CD4-positive, alpha-beta T cell treated with Interleukin-4 for 4 hours (primary cell): ENCODE measurements around the gene TEKTIP1.
A peak's percentile ranks its signal among the peaks of the same experiment; 100 is the strongest.

Experiments used
- DNase-seq: peaks from one replicate; pipeline ENCODE4 v3.0.0-alpha.2; 2020

TEKTIP1 gene

GRCh38 chr19:3538258-3538929 lies 580 bp upstream of the TEKTIP1 start:
- no peak for DNase-seq

GRCh38 chr19:3539756-3540118 lies 763 bp downstream of the TEKTIP1 start:
- no peak for DNase-seq

DNA sequence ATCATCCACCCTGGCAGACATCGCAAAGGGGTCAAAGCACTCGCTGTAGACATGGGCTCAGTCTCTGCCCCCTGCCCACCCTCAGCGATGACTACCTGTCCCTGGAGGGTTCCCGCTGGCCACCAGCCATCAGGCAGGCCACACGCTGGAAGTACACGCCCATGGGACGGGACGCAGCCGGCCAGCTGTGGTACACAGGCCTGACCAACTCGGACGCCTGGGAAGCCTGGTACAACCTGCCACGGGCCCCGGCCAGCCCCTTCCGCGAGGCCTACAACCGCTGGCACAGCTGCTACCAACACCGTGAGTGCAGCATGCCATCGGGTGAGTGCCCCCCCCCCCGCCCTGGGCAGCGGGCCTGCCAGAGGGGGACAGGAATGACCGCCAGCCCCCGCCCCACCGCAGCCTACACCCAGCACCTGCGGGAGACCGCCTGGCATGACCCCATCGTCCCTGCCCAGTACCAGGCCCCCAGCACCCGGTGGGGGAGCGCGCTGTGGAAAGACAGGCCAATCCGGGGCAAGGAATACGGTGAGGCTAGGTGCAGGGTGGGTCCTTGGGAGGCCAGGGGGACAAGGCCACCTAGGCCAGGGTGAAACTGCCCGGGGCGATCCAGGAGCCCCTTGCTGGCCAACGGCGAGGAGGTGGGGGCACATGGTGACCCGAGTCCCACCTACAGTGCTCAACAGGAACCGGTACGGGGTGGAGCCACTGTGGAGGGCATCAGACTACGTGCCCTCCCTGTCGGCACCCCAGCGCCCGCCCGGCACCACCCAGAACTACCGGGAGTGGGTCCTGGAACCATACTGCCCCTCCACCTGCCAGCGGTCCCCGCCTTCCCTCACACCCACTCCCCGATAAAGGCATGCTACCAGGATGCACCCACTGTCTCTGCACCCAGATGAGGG lies 4.4 kb downstream of the TEKTIP1 start:
- DNase-seq, result no peak

DNA sequence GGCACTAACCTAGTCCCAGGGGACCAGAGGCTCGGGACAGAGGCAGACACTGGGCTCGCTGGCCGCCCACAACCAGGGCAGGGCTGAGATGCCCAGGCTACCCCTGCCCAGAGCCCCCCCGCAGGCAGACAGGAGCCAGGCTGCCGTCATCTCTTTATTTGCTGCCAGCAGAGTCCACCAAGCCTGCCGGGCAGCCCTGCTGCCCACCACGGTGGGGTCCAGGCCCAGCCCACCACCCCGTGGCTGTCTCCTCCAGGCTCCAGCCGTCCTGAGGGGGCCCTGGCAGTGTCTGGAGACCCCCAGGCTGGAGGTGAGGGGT lies 5.0 kb downstream of the TEKTIP1 start:
- no peak for DNase-seq

DNA sequence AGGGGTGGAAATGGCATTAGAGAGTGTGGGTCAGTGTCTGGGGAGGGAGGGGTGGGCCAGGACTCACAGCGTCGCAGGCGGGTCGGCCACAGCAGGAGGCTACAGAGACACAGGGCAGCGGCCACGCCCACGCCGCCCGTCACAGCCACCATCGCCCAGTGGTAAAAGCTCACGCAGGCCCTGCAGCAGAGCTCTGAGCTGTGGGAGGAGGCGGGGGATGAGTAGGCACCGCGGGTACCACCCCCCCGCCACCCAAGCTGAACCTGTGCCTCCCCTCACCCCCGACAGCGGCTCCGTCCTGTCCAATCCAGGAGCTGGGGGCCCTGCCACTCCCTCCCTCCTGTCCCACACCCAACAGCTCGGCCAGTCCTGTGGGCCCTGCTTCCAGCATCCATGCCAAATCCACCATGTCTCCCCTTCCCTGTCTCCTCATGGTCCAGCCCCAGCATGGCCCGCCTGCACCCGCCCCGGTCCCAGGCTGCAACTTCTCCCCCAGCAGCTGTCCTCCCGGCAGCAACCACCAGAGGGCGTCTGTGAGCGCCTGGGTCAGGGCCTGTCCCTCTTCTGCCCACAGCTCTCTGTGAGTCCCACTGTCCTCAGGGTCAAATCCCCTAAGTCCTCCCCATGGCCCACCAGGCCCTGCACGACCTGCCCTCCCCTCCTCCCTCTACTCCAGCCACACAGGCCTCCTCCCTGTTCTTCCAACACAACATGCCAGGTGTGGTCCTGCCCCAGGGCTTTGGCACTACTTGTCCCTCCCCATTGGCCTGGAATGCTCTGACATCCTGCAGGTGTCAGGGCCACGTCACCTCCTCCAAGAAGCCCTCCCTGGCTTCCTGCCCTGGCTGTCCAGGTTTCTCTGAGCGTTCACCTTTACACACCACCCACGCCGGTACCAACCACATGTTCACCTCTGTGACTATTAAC lies 6.0 kb downstream of the TEKTIP1 start:
- peak; percentile 55 for DNase-seq

DNA sequence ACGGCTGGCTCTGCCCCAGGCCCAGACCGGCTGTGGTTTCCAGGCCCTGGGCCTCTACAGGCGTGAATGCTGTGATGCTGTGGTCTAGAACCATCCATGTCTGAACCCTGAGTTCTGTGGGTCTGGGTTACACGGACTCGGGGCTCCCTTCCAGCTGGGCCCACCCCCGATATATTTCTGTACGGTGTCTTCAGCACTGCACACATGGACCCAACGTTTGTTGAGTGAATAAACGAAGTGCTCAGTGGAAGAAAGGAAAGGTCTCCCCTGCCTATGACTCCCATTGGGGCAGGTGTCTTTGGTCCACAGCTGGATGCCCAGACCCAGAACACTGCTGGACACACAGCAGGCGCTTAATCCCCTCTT lies 6.7 kb downstream of the TEKTIP1 start:
- no peak for DNase-seq

GRCh38 chr19:3546119-3546518 lies 7.1 kb downstream of the TEKTIP1 start:
- no peak for DNase-seq

GRCh38 chr19:3547301-3547731 lies 8.3 kb downstream of the TEKTIP1 start:
- no peak for DNase-seq

DNA sequence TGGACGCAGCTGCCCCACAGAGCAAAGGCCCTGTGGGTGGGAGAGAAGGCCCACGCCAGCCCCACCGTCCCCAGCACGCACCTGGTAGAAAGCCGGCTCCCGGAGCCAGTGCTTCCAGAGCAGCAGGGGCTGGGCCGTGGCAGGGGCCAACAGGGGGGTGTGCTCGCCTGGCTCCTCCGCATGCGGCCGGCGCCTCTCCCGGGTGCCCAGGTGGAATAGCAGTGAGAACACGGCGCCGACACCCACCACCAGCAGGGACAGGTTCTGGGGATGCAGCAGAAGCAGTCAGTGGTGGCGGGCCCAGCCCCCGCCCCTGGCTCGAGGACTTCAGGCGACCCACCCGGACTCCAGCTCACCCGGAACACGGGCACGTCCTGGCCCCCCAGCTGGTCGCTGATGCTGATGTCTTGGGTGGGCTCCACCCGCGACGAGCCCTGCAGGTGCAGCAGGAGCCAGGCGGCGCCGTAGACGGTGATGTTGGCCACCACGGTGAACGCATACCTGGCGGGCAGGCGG lies 8.9 kb downstream of the TEKTIP1 start:
- DNase-seq, result no peak

GRCh38 chr19:3548606-3549005 lies 9.6 kb downstream of the TEKTIP1 start:
- DNase-seq, result no peak

DNA sequence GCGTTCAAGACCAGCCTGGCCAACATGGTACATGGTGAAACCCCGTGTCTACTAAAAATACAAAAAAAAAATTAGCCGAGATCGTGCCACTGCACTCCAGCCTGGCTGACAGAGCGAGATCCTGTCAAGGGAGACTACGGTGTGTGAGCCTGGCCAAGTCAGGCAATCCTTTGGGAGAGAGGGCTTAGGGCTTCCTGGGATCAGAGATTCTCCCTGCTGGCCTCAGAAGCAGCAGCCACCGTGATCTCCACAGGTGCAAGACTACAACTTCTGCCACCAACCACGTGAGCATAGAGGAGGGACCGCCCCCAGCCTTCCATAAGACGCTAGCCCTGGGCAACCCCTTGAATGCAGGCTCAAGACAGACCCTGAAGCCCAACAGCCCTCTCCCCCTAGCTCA lies 10.8 kb downstream of the TEKTIP1 start:
- DNase-seq, result no peak

GRCh38 chr19:3550947-3551791 lies 12.2 kb downstream of the TEKTIP1 start:
- no peak for DNase-seq

GRCh38 chr19:3551792-3552095 lies 12.8 kb downstream of the TEKTIP1 start:
- DNase-seq, result no peak

DNA sequence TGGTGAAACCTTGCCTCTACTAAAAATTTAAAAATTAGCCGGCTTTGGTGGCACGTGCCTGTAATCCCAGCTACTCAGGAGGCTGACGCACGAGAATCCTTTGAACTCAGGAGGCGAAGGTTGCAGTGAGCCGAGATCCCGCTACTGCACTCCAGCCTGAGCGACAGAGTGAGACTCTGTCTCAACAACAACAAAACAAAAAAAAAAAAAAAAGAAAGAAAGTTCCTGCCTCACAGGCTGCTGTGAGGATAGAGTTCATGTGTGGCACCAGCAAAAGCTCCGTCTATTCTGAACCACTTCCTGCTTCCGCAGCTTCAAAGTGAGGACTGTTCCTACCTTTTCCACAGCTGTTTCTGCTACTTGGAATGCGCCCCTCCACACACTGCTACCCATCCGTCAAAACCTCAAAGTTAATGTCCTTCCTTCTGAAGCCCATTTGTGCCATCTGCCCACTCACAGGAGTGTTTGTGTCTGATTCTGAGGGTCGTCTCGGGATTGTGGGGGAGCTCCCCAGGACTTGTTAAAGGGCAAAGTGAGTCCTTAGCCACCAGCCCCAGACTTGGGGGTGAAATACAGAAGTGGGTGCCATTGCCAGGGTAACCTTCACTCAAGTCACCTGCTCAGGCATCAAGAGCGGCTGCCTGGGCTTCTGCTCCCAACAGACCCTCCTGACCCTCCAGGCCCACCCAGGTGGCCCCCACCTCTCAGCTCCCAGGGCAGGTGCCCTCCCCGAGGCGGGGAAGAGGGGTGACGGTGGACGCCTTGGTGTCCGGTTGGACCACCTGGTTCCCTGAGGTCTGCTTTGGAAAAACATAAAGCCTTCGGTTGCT lies 15.5 kb downstream of the TEKTIP1 start:
- peak; percentile 58 for DNase-seq

- no peak for DNase-seq
These were observed 16.9 kb downstream of the TEKTIP1 start for GRCh38 chr19:3555653-3556422.

DNA sequence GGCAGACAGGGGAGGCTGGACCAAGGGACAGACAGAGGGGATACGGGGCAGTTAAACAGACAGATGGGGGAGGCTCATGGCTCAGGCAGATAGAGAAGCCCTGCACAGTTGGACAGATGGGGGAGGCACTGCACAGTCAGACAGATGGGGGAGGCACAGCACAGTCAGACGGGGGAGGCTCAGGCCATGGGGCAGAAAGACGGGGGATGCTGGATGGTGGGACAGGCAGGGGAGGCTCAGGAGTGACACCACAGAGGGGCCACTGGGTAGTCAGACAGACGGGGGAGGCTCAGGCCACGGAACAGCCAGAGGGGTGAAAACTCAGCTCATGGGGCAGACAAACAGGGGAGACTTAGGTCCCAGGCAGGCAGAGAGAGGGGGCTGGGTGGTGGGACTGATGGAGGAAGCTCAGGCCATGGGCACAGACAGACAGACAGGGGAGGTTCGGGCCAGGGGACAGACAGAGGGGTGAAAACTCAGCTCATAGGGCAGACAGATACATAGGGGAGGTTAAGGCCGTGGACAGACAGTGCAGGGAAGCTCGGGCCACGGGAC lies 17.5 kb downstream of the TEKTIP1 start:
- no peak for DNase-seq

DNA sequence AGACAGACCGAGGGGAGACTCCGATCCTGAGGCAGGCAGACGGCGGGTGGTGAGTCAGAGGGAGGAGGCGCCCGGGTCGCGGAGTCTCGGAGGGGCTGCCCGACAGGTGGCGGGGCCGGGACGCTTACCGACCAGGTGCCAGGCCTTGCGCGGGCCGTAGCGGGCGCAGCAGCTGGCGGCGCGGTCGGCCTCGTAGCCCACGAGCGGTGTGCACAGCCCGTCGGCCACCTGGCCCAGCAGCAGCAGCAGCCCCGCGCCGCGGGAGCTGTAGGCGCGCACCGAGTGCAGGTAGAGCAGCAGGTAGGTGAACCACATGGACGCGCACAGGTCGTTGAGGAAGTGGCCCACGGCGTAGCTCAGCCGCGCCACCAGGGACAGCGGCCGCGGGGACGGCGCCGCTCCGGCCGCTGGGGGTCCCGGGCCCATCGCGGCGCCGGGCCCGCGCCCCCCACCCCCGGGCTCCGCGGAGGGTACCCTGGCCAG lies 18.0 kb downstream of the TEKTIP1 start:
- DNase-seq, result peak; percentile 62

DNA sequence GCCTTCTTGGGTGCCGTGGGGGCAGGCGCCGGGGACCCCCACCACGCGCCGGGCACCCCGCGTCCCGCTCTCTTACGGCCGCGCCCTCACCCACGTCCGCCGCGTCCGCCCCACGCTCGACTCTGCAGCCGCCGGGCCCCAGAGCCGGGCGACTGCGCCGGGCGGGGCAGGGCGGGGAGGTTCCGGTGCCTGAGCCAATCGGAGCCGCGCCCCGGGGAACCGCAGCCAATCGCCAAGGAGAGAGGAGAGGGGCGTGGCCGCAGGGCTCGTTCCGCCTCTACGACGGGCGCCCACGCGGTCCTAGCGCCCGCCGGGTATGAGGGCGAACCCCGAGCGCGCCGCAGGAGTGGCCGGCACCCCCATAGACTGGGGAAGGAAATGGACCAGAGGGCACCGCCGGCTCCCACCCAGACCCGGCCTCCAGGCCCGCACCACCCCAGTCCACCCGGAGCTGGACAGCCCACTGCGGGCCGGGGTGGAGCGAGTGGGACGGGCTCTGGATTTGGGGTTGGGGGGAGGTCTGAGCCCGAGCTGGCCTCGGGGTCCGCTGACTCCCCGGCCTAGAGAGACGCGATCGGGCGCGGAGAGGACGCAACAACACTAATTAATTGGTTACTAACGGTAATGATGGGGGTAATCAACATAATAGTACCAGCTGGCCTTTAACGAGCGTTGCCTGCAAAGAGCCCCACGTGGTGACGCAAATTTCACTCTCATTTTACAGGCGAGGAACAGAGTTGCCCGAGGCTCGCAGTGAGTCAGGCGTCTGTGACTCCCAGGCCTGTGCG lies 18.7 kb downstream of the TEKTIP1 start, which contains the start of gene MFSD12:
Gene MFSD12 (minus strand): TSS at position 126 of the 788 bp plus-strand sequence. CDS start 183 bp downstream, outside the sequence.
- DNase-seq, result peak; percentile 93
